Gastroesophageal sphincter (tissue), 3 donors: ENCODE results near the gene KLHL1.

ENCODE experiments used
- CTCF ChIP-seq, 4 experiments: fragments of 200-600 bp in 2 of 4; fragments of 450-650 bp in 2 of 4; sonication (generic) in 1 of 4; IDR thresholded peaks; one replicate each; pipeline ENCODE4 v1.5.1; 2017 to 2019; ENCODE audit warnings: antibody characterized with exemption in 4 of 4, mild to moderate bottlenecking in 2 of 4, moderate library complexity in 2 of 4
- EP300 ChIP-seq: sonication (generic); formaldehyde crosslinking; IDR thresholded peaks from one replicate; pipeline ENCODE4 v1.6.1; 2017; ENCODE audit warnings: antibody characterized with exemption, mild to moderate bottlenecking
- POLR2A ChIP-seq, 2 donors: fragments of 450-650 bp; IDR thresholded peaks; one replicate each; pipeline ENCODE4 v1.6.1; 2017; ENCODE audit warnings: antibody characterized with exemption in 2 of 2, mild to moderate bottlenecking in 2 of 2, moderate library complexity in 1 of 2
- POLR2AphosphoS5 ChIP-seq: sonication (generic); formaldehyde crosslinking; IDR thresholded peaks from one replicate; pipeline ENCODE4 v1.6.1; 2017; ENCODE audit warnings: antibody characterized with exemption

DNA sequence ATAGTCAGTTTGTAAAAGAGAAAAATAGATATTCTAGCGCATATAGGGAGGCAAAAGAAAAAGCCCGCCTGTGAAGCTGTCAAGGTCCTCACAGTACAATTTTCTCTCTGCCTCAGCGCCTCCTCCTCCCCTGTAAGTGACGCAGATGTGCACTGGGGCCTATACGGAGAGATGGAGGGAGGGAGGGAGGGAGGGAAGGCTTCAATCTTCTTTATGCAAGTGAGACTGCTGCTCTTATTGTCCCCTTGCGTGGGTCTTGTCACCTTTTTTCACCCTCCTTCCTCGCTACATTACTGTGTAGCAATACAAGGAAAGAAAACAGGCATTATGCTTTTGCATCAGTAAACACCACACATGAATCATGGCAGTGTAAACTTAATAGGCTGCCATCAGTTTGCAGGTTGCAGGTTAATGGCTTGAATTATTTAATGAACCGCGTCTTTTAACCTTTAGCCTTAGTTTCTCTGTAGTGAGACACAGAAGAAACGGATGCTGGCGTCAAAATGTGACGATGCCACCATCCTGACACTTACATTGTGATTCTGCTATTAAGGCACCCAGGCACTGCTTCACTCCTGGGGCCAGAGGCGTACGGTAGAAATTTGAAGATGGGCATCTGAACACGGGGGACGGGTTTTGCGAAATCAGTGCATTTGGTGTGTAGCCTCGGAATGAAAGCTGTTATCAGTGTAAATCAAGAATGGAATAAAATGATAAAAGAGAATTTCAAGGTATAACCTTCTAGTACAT is at the start of gene KLHL1:
- TF ChIP-seq CTCF (IDR thresholded peaks at IDR 0.05) (no peak), POLR2A (IDR thresholded peaks at IDR 0.05) (no peak), EP300 (no peak), POLR2AphosphoS5 (no peak)
